Central memory CD8-positive, alpha-beta T cell (primary cell): ENCODE data around the gene BLVRA.
"Not testable (repeated sequence)": the region's sequence is repeated elsewhere in the genome, so short reads cannot be mapped to it uniquely, and the experiment has no call there.

Source experiments
- ATAC-seq: fragments of 150-1000 bp; cut with Tn5 transposase; replicated peaks from 2 replicates; pipeline ENCODE4 v1.10.0; 2022; ENCODE audit warnings: mild to moderate bottlenecking, moderate FRiP score, moderate number of reproducible peaks; ENCODE audit not compliant: poor library complexity, severe bottlenecking; ENCODE audit errors: extremely low read depth
- DNase-seq, 2 donors: peaks; one replicate each; pipeline ENCODE4 v3.0.0; 2021; ENCODE audit warnings: low spot score in 2 of 2
- H3K27ac Mint-ChIP-seq: one replicate; pipeline ENCODE4 v1.8.0; 2022; ENCODE audit warnings: low read depth, mild to moderate bottlenecking, moderate library complexity, mixed read lengths
- H3K27me3 Mint-ChIP-seq: one replicate; pipeline ENCODE4 v1.8.0; 2022; ENCODE audit warnings: mixed read lengths
- H3K36me3 Mint-ChIP-seq: one replicate; pipeline ENCODE4 v1.8.0; 2022; ENCODE audit warnings: mild to moderate bottlenecking, moderate library complexity, mixed read lengths; ENCODE audit not compliant: insufficient read depth
- H3K4me1 Mint-ChIP-seq: one replicate; pipeline ENCODE4 v1.8.0; 2022; ENCODE audit warnings: mixed read lengths
- H3K4me3 Mint-ChIP-seq: one replicate; pipeline ENCODE4 v1.8.0; 2022; ENCODE audit warnings: mild to moderate bottlenecking, moderate library complexity, mixed read lengths
- H3K9me3 Mint-ChIP-seq: one replicate; pipeline ENCODE4 v1.8.0; 2022; ENCODE audit warnings: mixed read lengths

Gene BLVRA

GRCh38 chr7:43731494-43731893, 27.0 kb upstream of the BLVRA start:
- H3K9me3 Mint-ChIP-seq, H3K4me3 Mint-ChIP-seq, H3K27ac Mint-ChIP-seq, H3K27me3 Mint-ChIP-seq, ATAC-seq, DNase-seq, H3K36me3 Mint-ChIP-seq: not testable (repeated sequence)
- H3K4me1 Mint-ChIP-seq, result peaks cover 26% of the 10 kb centered on the region

- not testable (repeated sequence) for DNase-seq, H3K4me1 Mint-ChIP-seq, H3K27me3 Mint-ChIP-seq, H3K9me3 Mint-ChIP-seq, H3K27ac Mint-ChIP-seq, H3K36me3 Mint-ChIP-seq, ATAC-seq
- peak overlapping the region; percentile 2 for H3K4me3 Mint-ChIP-seq
These were observed 23.7 kb upstream of the BLVRA start for GRCh38 chr7:43734575-43735332.

- no peak for DNase-seq
- Mint-ChIP-seq H3K9me3 (no peaks in the 10 kb centered on the region), H3K27me3 (no peaks in the 10 kb centered on the region), H3K27ac (no peak overlapping the region), H3K4me3 (no peak overlapping the region), H3K36me3 (peaks cover 2% of the 10 kb centered on the region), H3K4me1 (peaks cover 4% of the 10 kb centered on the region)
- ATAC-seq, result no peak
These were observed 23.1 kb upstream of the BLVRA start for GRCh38 chr7:43735403-43735801.

GRCh38 chr7:43735802-43736603, 22.5 kb upstream of the BLVRA start:
- Mint-ChIP-seq H3K9me3 (no peaks in the 10 kb centered on the region), H3K4me3 (no peak overlapping the region), H3K4me1 (peaks cover 4% of the 10 kb centered on the region), H3K36me3 (peaks cover 2% of the 10 kb centered on the region), H3K27me3 (no peaks in the 10 kb centered on the region), H3K27ac (no peak overlapping the region)
- DNase-seq, result no peak
- ATAC-seq, result no peak

GRCh38 chr7:43737467-43738127, 20.9 kb upstream of the BLVRA start:
- no peak overlapping the region for H3K27ac Mint-ChIP-seq
- H3K4me3 Mint-ChIP-seq, result no peak overlapping the region
- no peaks in the 10 kb centered on the region for H3K9me3 Mint-ChIP-seq
- peaks cover 4% of the 10 kb centered on the region for H3K4me1 Mint-ChIP-seq
- DNase-seq, result no peak
- ATAC-seq, result no peak
- H3K27me3 Mint-ChIP-seq, result no peaks in the 10 kb centered on the region
- H3K36me3 Mint-ChIP-seq, result no peaks in the 10 kb centered on the region

GRCh38 chr7:43742692-43743091, 15.8 kb upstream of the BLVRA start:
- H3K27ac Mint-ChIP-seq, result no peak overlapping the region
- H3K27me3 Mint-ChIP-seq, result no peaks in the 10 kb centered on the region
- H3K36me3 Mint-ChIP-seq, result peaks cover 2% of the 10 kb centered on the region
- H3K4me3 Mint-ChIP-seq, result no peak overlapping the region
- no peak for DNase-seq
- no peaks in the 10 kb centered on the region for H3K4me1 Mint-ChIP-seq
- ATAC-seq, result no peak
- no peaks in the 10 kb centered on the region for H3K9me3 Mint-ChIP-seq

- ATAC-seq, result no peak
- H3K9me3 Mint-ChIP-seq, result no peaks in the 10 kb centered on the region
- H3K4me3 Mint-ChIP-seq, result no peak overlapping the region
- H3K27me3 Mint-ChIP-seq, result no peaks in the 10 kb centered on the region
- H3K36me3 Mint-ChIP-seq, result peaks cover 2% of the 10 kb centered on the region
- no peak for DNase-seq
- H3K27ac Mint-ChIP-seq, result no peak overlapping the region
- peaks cover 7% of the 10 kb centered on the region for H3K4me1 Mint-ChIP-seq
These were observed 11.0 kb upstream of the BLVRA start for GRCh38 chr7:43747328-43748105.

GRCh38 chr7:43749383-43749940, 9.0 kb upstream of the BLVRA start:
- Mint-ChIP-seq H3K27me3 (no peaks in the 10 kb centered on the region), H3K9me3 (no peaks in the 10 kb centered on the region), H3K4me3 (no peak overlapping the region), H3K27ac (no peak overlapping the region), H3K36me3 (peaks cover 2% of the 10 kb centered on the region), H3K4me1 (peaks cover 7% of the 10 kb centered on the region)
- ATAC-seq, result no peak
- no peak for DNase-seq

- no peak for ATAC-seq
- Mint-ChIP-seq H3K36me3 (peaks cover 2% of the 10 kb centered on the region), H3K9me3 (no peaks in the 10 kb centered on the region), H3K27ac (no peak overlapping the region), H3K4me3 (no peak overlapping the region), H3K4me1 (peaks cover 7% of the 10 kb centered on the region), H3K27me3 (no peaks in the 10 kb centered on the region)
- no peak for DNase-seq
These were observed 8.2 kb upstream of the BLVRA start for GRCh38 chr7:43750016-43750887.

- H3K27ac Mint-ChIP-seq, result no peak overlapping the region
- H3K9me3 Mint-ChIP-seq, result no peaks in the 10 kb centered on the region
- peaks cover 14% of the 10 kb centered on the region for H3K4me1 Mint-ChIP-seq
These were observed 6.1 kb upstream of the BLVRA start for GRCh38 chr7:43752411-43752810.

GRCh38 chr7:43753271-43753810, 5.1 kb upstream of the BLVRA start:
- DNase-seq (no peak), ATAC-seq (no peak)
- no peak overlapping the region for H3K27ac Mint-ChIP-seq
- H3K9me3 Mint-ChIP-seq, result no peaks in the 10 kb centered on the region
- peaks cover 22% of the 10 kb centered on the region for H3K4me1 Mint-ChIP-seq
- no peaks in the 10 kb centered on the region for H3K36me3 Mint-ChIP-seq
- no peaks in the 10 kb centered on the region for H3K27me3 Mint-ChIP-seq
- no peak overlapping the region for H3K4me3 Mint-ChIP-seq

More at GRCh38 chr7:43752411-43752810, 6.1 kb upstream of the BLVRA start:
- DNase-seq, result no peak
- Mint-ChIP-seq H3K4me3 (no peak overlapping the region), H3K27me3 (no peaks in the 10 kb centered on the region), H3K36me3 (no peaks in the 10 kb centered on the region)
- ATAC-seq, result no peak
